Astrocyte of the spinal cord (primary cell): ENCODE results near the gene ANKS1B.

Experiments used
- DNase-seq: peaks from one replicate; pipeline ENCODE4 v3.0.0; 2011; ENCODE audit warnings: low read depth, low spot score
- H3K4me3 ChIP-seq: 2 replicates; pipeline ENCODE4 v1.5.1; 2011; ENCODE audit warnings: low read depth, mild to moderate bottlenecking, low read length, moderate library complexity
- in situ Hi-C: cut with HindIII; loops from 2 replicates; pipeline ENCODE4 v1.10.0; 2017; ENCODE audit warnings: low sequenced_read_pairs
- TF ChIP-seq, protein P1 (sequence below): IDR thresholded peaks from 2 replicates; pipeline ENCODE4 v1.5.1; 2012; ENCODE audit warnings: low read depth, mild to moderate bottlenecking, low read length, inconsistent platforms

Gene ANKS1B

DNA sequence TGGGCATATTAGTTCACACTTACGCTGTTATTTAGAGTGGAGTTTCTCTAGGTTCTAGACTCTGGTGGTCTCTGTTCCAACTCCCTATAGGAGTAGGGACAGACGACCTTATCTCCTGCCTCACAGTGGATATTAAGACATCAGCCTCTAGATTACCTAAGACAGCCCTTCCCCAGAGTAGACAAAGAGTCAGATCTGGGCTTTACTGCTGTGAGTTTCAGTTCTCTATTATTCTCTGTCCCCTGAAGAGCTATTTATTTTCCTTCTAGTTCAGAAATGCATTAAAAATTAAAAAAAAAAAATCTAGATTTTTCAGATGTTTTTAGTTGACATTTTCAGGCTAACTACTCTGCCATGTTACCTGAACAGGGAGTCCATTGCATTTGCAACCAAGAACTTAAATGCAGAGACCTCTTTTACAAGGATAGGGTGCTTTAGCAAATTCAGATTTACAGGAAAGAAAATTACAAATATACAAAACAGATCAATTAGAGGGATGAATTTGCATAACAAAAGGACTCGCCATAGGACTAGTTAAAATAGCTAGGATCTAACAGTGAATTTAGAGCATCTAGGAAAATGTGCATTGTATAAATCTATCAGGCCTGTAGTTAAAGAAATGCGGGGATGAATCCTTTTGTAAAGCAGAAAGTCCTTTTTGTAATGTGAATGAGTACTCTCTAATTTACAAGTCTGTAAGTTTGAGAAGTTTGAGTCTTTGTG is 958.2 kb downstream of the ANKS1B start:
- TF ChIP-seq, protein P1, sequence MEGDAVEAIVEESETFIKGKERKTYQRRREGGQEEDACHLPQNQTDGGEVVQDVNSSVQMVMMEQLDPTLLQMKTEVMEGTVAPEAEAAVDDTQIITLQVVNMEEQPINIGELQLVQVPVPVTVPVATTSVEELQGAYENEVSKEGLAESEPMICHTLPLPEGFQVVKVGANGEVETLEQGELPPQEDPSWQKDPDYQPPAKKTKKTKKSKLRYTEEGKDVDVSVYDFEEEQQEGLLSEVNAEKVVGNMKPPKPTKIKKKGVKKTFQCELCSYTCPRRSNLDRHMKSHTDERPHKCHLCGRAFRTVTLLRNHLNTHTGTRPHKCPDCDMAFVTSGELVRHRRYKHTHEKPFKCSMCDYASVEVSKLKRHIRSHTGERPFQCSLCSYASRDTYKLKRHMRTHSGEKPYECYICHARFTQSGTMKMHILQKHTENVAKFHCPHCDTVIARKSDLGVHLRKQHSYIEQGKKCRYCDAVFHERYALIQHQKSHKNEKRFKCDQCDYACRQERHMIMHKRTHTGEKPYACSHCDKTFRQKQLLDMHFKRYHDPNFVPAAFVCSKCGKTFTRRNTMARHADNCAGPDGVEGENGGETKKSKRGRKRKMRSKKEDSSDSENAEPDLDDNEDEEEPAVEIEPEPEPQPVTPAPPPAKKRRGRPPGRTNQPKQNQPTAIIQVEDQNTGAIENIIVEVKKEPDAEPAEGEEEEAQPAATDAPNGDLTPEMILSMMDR: no peak
- no peak for DNase-seq
- no peak overlapping the region for H3K4me3 ChIP-seq
- in situ Hi-C loops: no loop called here

DNA sequence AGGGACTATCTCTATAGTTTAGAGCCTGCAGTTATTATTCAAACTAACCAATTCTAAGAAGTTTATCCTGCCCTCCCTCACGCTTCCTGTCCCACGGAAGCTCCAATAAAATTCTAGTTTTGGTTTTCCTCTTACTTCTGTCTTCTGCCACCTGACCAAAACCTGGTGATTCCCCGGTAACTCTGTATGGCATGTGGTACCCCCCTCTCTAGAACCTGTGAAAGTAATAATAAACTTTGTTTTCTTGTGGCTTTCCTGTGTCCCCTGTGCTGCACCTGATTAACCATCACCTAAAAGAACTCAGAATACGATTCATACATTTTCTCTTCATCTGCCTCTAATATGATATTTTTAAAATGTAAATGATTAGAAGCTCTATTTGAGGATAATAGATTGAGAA is 959.9 kb downstream of the ANKS1B start:
- in situ Hi-C loops: no loop called here
- TF ChIP-seq, protein P1: no peak
- no peak for DNase-seq
- no peak overlapping the region for H3K4me3 ChIP-seq

DNA sequence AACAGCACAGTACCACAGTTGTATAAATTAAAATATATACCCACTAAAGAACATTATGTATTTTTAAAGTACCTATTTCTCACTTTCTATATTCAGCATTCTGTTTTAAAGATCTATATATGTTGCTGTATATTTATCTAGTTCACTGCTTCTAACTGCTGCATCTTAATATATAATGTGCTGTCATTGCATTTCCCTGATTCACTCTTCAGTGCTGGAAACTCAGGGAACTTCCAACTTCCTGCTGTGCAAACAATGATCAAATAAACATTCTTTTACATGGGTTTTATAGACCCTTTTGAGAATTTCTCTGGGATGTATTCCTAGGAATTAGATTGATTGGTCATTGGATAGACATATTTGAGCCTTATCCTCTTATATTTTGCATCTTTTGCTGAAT is 960.5 kb downstream of the ANKS1B start:
- TF ChIP-seq, protein P1: no peak
- H3K4me3 ChIP-seq: no peak overlapping the region
- peak; percentile 4 for DNase-seq
- in situ Hi-C loops: no loop called here

DNA sequence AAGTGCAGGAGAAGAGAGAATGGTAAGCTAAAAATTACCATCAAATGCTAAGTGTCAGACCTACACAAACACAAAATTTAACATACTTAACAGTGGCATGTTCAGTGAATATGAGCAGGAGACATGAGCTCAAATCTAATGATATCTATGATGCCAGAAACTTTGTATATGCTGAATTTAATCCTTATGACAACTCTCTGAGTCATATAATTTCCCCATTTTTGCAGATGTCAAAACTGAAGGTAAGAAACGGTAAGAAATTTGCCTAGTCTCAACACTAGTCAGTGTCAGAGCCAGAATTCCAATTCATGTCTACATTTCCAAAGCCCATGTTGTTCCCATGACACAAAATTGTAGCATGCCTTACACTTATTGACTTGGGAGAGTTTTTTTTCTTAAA is 963.9 kb downstream of the ANKS1B start:
- in situ Hi-C loops: no loop called here
- TF ChIP-seq, protein P1: no peak
- no peak overlapping the region for H3K4me3 ChIP-seq
- DNase-seq: no peak

DNA sequence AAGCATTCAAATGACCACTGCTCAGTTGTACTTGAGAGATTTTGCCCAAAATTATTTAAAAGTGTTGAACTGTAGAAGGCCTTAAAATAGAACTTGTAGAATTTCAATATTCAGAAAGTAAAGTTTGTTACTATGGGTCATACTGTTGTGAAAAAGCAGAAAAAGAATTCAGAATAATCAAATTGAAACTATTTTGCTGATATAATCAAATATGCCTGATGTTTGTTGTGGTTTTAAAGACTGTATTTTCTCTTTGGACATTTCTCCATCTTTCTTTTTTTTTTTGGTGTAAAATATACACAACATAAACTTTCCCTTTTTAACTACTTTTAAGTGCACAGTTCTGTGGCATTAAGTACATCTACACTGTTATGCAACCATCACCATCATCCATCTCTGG is 964.9 kb downstream of the ANKS1B start:
- in situ Hi-C loops: no loop called here
- no peak overlapping the region for H3K4me3 ChIP-seq
- TF ChIP-seq, protein P1: no peak

DNA sequence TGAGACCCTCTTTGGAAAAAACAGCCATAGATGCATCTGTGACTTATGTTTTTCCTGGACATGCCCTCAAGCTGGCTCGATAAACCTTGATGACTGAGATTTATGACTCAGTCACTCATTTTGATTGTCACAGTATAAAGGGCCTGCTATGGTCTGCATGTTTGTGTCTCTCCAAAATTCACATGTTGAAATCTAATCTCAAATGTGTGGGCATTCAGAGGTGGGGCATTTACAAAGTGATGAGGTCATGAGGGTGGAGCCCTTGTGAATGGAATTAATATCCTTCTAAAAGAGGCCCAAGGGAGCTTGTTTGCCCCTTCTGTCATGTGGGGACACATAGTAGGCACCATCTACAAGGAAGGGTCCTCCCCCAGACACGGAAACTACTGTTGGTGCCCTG is 966.8 kb downstream of the ANKS1B start:
- DNase-seq: no peak
- TF ChIP-seq, protein P1: no peak
- no peak overlapping the region for H3K4me3 ChIP-seq
- in situ Hi-C loops: no loop called here

More for the DNA sequence above, 964.9 kb downstream of the ANKS1B start:
- DNase-seq: no peak
